BLaER1 treated with 17β-estradiol and CSF1 and Interleukin-3, amounts not matched to agents 10 nM and 100 nM (cell line): Measurements from ENCODE around the gene MOXD1.

Experiments used
- H3K27ac ChIP-seq, 11 experiments: shearing (Covaris generic); formaldehyde crosslinking; 2 replicates each; pipeline ENCODE4 v1.8.1; 2022
- H3K27me3 ChIP-seq, 11 experiments: shearing (Covaris generic); formaldehyde crosslinking; 2 replicates each; pipeline ENCODE4 v1.8.1; 2022
- H3K36me3 ChIP-seq, 11 experiments: shearing (Covaris generic); formaldehyde crosslinking; 2 replicates each; pipeline ENCODE4 v1.8.1; 2022
- H3K4me1 ChIP-seq, 10 experiments: shearing (Covaris generic); formaldehyde crosslinking; 2 replicates each; pipeline ENCODE4 v1.8.1; 2022
- H3K4me2 ChIP-seq, 11 experiments: shearing (Covaris generic); formaldehyde crosslinking; 2 replicates each; pipeline ENCODE4 v1.8.1; 2022
- H3K4me3 ChIP-seq, 10 experiments: shearing (Covaris generic); formaldehyde crosslinking; 2 replicates each; pipeline ENCODE4 v1.8.1; 2022
- H3K9ac ChIP-seq, 11 experiments: shearing (Covaris generic); formaldehyde crosslinking; 2 replicates each; pipeline ENCODE4 v1.8.1; 2022
- H3K9me3 ChIP-seq, 11 experiments: shearing (Covaris generic); formaldehyde crosslinking; replicated peaks in 1 of 11; 2 replicates each; pipeline ENCODE4 v1.8.1; 2022
- H4K20me1 ChIP-seq, 11 experiments: shearing (Covaris generic); formaldehyde crosslinking; 2 replicates each; pipeline ENCODE4 v1.8.1; 2022
- Cebpa-rat ChIP-seq, 11 experiments: shearing (Covaris generic); IDR thresholded peaks; 2 replicates each; pipeline ENCODE4 v1.8.1; 2022

The MOXD1 gene

DNA sequence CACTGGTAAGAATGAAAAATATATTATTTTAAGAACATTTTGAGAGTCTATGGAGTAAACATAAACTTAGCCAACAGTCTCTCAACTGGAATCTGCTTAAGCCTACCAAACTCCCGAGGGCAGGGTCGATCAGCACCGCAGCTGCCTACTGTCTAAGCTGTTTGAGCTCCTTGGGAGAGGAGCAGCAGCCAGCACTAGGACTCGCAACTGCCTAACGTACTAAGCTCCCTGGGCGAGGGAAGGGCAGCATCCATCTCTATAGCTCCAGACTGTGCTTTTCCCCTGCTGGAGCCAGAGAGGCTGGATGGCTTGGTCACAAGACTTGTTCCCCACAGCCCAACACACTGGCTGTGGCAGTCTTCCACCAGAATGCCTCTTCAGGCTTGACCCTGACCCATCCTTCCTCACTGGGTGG is 96.4 kb downstream of the MOXD1 start:
- no peak for TF ChIP-seq Cebpa-rat (IDR thresholded peaks at IDR 0.05)
- H3K9ac ChIP-seq: no peak overlapping the region
- H3K9me3 ChIP-seq: peaks cover 5 to 29% (median 15%) of the 10 kb centered on the region in 11 experiments; a peak in 15 of 22 replicates
- no peaks in the 10 kb centered on the region for H4K20me1 ChIP-seq
- no peaks in the 10 kb centered on the region for H3K27me3 ChIP-seq
- H3K4me1 ChIP-seq: peaks cover 0 to 6% (median 0%) of the 10 kb centered on the region in 10 experiments; a peak in 1 of 20 replicates
- H3K27ac ChIP-seq: no peak overlapping the region
- no peak overlapping the region for H3K4me3 ChIP-seq
- H3K4me2 ChIP-seq: no peak overlapping the region
- H3K36me3 ChIP-seq: no peaks in the 10 kb centered on the region

DNA sequence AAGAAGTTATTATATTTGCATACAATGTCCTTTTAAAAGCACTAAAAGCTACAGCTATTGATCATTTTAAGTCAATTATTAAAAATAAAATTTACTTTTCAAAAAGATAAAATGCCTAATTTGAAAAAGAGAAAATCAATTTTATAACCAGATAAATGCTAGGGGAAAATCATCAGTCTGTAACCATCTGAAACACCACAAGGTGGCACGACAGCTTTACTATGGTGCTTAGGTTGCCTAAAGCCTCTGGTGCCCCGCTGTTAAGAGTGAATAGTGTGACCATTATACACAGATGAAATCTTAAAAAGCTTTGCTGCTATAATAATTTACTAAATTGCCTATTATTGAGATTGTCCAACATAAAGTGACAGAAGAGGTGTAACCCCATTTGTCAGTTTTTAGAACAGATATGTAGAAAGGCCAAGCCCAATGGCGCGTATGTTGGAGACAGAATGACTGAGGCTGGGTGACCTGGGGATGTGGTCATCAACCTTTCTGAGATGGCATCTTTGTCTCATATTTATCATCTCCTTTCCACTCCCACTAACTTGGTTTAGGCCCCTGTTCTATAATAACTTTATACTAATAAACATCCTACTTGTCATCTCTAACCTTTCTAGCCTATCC is 100.8 kb downstream of the MOXD1 start:
- peaks cover 0 to 6% (median 0%) of the 10 kb centered on the region in 10 experiments; a peak in 1 of 20 replicates for H3K4me1 ChIP-seq
- H3K4me2 ChIP-seq: no peak overlapping the region
- no peak for TF ChIP-seq Cebpa-rat (IDR thresholded peaks at IDR 0.05)
- H3K9me3 ChIP-seq: peaks cover 0 to 7% (median under 1%) of the 10 kb centered on the region in 11 experiments; a peak in 7 of 22 replicates
- no peaks in the 10 kb centered on the region for H3K36me3 ChIP-seq
- H3K27ac ChIP-seq: no peak overlapping the region
- no peaks in the 10 kb centered on the region for H4K20me1 ChIP-seq
- no peak overlapping the region for H3K9ac ChIP-seq
- no peak overlapping the region for H3K4me3 ChIP-seq
- no peaks in the 10 kb centered on the region for H3K27me3 ChIP-seq

DNA sequence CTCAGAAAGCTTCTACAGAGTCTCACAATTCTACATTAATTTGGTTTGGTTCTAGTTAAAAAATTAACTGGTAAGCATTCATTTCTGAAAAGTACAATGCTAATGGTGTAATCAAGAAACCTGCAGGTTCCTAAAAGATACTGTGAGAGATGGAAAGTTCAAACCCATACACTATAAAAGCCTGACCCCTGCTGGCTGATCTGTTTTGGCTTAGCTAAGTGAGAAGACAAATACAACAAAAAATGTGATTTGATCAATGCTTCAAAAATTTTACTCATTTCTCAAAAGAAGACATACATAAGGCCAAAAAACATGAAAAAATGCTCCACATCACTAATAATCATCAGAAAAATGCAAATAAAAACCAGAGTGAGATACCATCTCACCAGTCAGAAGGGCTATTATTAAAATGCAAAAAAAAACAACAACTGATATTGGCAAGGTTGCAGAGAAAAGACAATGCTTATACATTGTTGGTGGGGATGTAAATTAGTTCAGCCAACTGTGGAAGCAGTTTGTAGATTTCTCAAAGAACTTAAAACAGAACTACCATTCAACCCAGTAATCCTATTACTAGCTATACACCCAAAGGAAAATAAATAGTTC is 102.8 kb downstream of the MOXD1 start:
- Histone ChIP-seq H3K9me3 (no peaks in the 10 kb centered on the region), H3K36me3 (no peaks in the 10 kb centered on the region), H3K27ac (no peak overlapping the region), H3K4me1 (peaks cover 0 to 6% (median 0%) of the 10 kb centered on the region in 10 experiments; a peak in 1 of 20 replicates), H4K20me1 (no peaks in the 10 kb centered on the region), H3K9ac (no peak overlapping the region), H3K27me3 (no peaks in the 10 kb centered on the region), H3K4me3 (no peak overlapping the region), H3K4me2 (no peak overlapping the region)
- no peak for TF ChIP-seq Cebpa-rat (IDR thresholded peaks at IDR 0.05)

- no peaks in the 10 kb centered on the region for H3K27me3 ChIP-seq
- H3K27ac ChIP-seq: no peak overlapping the region
- H3K4me2 ChIP-seq: no peak overlapping the region
- no peak for TF ChIP-seq Cebpa-rat (IDR thresholded peaks at IDR 0.05)
- no peaks in the 10 kb centered on the region for H3K36me3 ChIP-seq
- H3K4me3 ChIP-seq: no peak overlapping the region
- no peaks in the 10 kb centered on the region for H3K9me3 ChIP-seq
- no peaks in the 10 kb centered on the region for H4K20me1 ChIP-seq
- H3K9ac ChIP-seq: no peak overlapping the region
- H3K4me1 ChIP-seq: no peaks in the 10 kb centered on the region
Observed at GRCh38 chr6:132289756-132290155, 111.5 kb downstream of the MOXD1 start.

DNA sequence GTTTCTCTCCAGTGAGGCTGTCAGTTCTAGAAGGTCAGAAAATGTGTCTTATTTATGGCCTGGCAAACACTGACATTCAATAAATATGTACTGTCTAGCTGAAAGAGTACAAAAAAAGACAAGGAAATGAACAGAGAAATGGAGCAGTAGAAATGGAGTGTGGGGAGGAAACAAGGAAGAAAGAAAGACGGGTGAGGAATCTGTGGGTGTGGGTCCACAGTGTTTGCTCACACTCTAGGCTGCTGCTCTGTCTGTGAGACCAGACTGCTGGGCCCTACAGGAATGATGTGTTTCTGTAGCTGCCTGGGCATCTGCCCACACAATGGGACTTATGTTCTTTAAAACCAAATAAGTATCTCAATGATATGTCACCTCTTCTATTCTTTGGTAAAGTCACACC is 114.2 kb downstream of the MOXD1 start:
- H3K9ac ChIP-seq: no peak overlapping the region
- no peak for TF ChIP-seq Cebpa-rat (IDR thresholded peaks at IDR 0.05)
- no peak overlapping the region for H3K27ac ChIP-seq
- H3K4me1 ChIP-seq: no peaks in the 10 kb centered on the region
- no peaks in the 10 kb centered on the region for H3K9me3 ChIP-seq
- H4K20me1 ChIP-seq: no peaks in the 10 kb centered on the region
- H3K4me2 ChIP-seq: no peak overlapping the region
- no peak overlapping the region for H3K4me3 ChIP-seq
- H3K27me3 ChIP-seq: no peaks in the 10 kb centered on the region
- no peaks in the 10 kb centered on the region for H3K36me3 ChIP-seq

GRCh38 chr6:132286298-132287019 is 114.8 kb downstream of the MOXD1 start:
- no peaks in the 10 kb centered on the region for H3K9me3 ChIP-seq
- H4K20me1 ChIP-seq: no peaks in the 10 kb centered on the region
- TF ChIP-seq Cebpa-rat (IDR thresholded peaks at IDR 0.05): no peak
- H3K36me3 ChIP-seq: no peaks in the 10 kb centered on the region
- H3K4me1 ChIP-seq: no peaks in the 10 kb centered on the region
- no peak overlapping the region for H3K4me2 ChIP-seq
- H3K27ac ChIP-seq: no peak overlapping the region
- H3K27me3 ChIP-seq: no peaks in the 10 kb centered on the region
- H3K9ac ChIP-seq: no peak overlapping the region
- no peak overlapping the region for H3K4me3 ChIP-seq

DNA sequence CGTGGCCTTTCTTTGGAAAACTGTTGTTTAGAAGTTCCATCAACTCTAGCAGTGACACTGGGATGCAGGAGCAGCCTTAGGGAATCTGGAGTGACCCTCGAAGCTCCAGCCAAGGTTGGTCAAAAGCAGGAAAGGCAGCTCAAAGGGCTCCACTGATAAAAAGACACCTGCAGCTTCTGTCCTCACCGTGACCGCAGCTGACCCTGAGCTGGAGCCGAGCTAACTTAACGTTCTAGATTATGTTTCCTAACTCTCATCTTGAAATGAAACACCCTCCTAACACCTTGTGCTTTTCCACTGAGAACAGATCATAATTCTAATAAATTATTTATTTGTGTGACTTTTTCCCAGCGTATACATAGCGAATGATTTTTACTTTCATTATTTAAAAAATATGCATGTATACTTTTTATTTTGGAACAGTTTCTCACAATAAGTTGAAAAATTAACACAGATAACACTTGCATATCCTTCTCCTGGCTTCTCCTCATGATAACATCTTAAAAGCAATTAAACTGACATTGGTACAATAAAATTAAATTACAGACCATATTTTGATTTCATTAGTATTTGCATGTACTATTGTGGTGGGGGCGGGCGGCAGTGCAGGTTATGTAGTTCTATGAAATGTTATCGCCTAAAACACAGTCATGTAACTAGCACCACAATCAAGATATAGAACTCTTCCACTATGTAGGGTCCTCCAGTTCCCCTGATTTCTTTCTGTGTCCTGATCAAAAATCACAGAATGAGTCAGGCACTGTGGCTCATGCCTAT is 116.1 kb downstream of the MOXD1 start:
- Histone ChIP-seq H3K9me3 (no peaks in the 10 kb centered on the region), H4K20me1 (no peaks in the 10 kb centered on the region), H3K27ac (no peak overlapping the region), H3K4me2 (no peak overlapping the region), H3K36me3 (no peaks in the 10 kb centered on the region), H3K9ac (no peak overlapping the region), H3K4me3 (no peak overlapping the region), H3K27me3 (no peaks in the 10 kb centered on the region), H3K4me1 (no peaks in the 10 kb centered on the region)
- no peak for TF ChIP-seq Cebpa-rat (IDR thresholded peaks at IDR 0.05)

- Histone ChIP-seq H3K4me1 (no peaks in the 10 kb centered on the region), H3K9me3 (no peaks in the 10 kb centered on the region), H3K4me2 (no peak overlapping the region), H3K27ac (no peak overlapping the region), H4K20me1 (no peaks in the 10 kb centered on the region), H3K9ac (no peak overlapping the region), H3K36me3 (no peaks in the 10 kb centered on the region), H3K27me3 (no peaks in the 10 kb centered on the region), H3K4me3 (no peak overlapping the region)
- no peak for TF ChIP-seq Cebpa-rat (IDR thresholded peaks at IDR 0.05)
Observed at GRCh38 chr6:132282696-132283095, 118.6 kb downstream of the MOXD1 start.

- Histone ChIP-seq H3K4me1 (peaks cover 0 to 3% (median under 1%) of the 10 kb centered on the region in 10 experiments; a peak in 5 of 20 replicates), H3K4me2 (no peak overlapping the region), H3K27me3 (no peaks in the 10 kb centered on the region), H3K36me3 (no peaks in the 10 kb centered on the region), H3K27ac (no peak overlapping the region), H4K20me1 (no peaks in the 10 kb centered on the region), H3K4me3 (no peak overlapping the region), H3K9me3 (no peaks in the 10 kb centered on the region), H3K9ac (no peak overlapping the region)
- no peak for TF ChIP-seq Cebpa-rat (IDR thresholded peaks at IDR 0.05)
Observed at GRCh38 chr6:132280436-132280835, 120.8 kb downstream of the MOXD1 start.
